Cardiac fibroblast (primary cell): ENCODE results near the gene LAMA2.

ENCODE experiments used
- DNase-seq, 2 donors: peaks; one replicate each; pipeline versions ENCODE4 v3.0.0 to v3.0.0-alpha.2; 2010; ENCODE audit warnings: low read depth in 2 of 2
- H3K4me3 ChIP-seq, 2 donors: replicated peaks in 1 of 2; 1 replicate in 1 of 2; 2 replicates in 1 of 2; pipeline ENCODE4 v1.5.1; 2011; ENCODE audit warnings: low read depth in 2 of 2, low read length in 2 of 2, mild to moderate bottlenecking in 2 of 2, moderate library complexity in 1 of 2
- TF ChIP-seq, protein P1 (sequence below): IDR thresholded peaks from one replicate; pipeline ENCODE4 v1.5.1; 2011; ENCODE audit warnings: low read depth, mild to moderate bottlenecking, low read length, inconsistent platforms

The LAMA2 gene

GRCh38 chr6:128993166-128993565 lies 110.2 kb downstream of the LAMA2 start:
- TF ChIP-seq, protein P1, sequence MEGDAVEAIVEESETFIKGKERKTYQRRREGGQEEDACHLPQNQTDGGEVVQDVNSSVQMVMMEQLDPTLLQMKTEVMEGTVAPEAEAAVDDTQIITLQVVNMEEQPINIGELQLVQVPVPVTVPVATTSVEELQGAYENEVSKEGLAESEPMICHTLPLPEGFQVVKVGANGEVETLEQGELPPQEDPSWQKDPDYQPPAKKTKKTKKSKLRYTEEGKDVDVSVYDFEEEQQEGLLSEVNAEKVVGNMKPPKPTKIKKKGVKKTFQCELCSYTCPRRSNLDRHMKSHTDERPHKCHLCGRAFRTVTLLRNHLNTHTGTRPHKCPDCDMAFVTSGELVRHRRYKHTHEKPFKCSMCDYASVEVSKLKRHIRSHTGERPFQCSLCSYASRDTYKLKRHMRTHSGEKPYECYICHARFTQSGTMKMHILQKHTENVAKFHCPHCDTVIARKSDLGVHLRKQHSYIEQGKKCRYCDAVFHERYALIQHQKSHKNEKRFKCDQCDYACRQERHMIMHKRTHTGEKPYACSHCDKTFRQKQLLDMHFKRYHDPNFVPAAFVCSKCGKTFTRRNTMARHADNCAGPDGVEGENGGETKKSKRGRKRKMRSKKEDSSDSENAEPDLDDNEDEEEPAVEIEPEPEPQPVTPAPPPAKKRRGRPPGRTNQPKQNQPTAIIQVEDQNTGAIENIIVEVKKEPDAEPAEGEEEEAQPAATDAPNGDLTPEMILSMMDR: no peak
- H3K4me3 ChIP-seq: no peak overlapping the region
- no peak for DNase-seq

GRCh38 chr6:128997880-128998279 lies 114.9 kb downstream of the LAMA2 start:
- H3K4me3 ChIP-seq: no peak overlapping the region
- DNase-seq: no peak

GRCh38 chr6:129006724-129007514 lies 124.0 kb downstream of the LAMA2 start:
- H3K4me3 ChIP-seq: no peak overlapping the region
- DNase-seq: peak in 1 of 2 donors; percentile 2
- TF ChIP-seq, protein P1: no peak

More at GRCh38 chr6:128997880-128998279, 114.9 kb downstream of the LAMA2 start:
- TF ChIP-seq, protein P1: no peak

DNA sequence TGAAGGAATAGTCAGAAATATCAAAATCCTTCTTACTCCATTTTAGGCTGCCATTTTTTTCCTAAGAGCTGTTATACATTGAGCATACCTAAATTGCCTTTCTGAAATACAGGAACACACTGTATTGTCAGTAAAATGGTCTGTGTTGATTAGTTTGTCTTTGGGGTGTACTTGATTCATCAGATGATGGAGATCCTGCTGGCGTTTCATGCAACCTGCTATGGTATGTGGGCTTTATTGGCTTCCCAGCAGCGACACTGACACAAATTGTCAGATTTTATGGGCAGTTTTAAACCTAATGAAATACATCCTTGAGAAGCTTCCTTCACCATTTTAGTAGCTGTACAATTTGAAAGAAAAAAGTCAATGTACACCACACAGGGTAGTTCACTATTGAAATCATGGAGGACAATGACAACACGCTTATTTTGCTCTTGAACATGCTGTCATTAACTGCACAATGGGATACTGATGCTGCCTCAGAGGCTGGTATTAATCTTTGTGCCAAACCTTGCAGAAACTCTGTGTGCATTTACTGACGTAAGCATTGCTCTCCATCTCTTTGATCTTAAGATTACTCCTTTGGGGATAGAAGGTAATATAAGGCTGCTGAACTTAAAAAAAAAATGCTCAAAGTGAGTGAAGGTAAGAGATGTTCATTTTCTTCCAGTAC lies 124.9 kb downstream of the LAMA2 start:
- no peak for DNase-seq
- TF ChIP-seq, protein P1: no peak
- no peak overlapping the region for H3K4me3 ChIP-seq

DNA sequence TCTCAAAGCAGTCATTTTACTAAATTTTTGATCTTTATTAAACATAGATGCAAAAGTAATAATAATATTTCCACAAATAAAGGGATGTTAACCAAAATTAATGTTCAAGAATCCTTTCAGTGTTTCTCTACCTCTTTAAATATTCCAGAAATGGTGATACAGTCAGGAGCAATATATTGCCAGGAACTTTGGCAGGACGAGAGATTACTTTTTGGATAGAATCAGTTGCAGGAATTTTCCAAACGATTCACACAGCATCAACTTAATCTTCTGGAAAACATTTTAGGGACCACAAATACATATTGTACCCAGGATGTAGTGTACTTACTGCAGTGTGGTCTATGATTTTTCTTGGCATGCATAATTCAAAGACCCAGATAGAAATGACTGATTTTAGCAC lies 125.7 kb downstream of the LAMA2 start:
- no peak overlapping the region for H3K4me3 ChIP-seq
- no peak for DNase-seq
- TF ChIP-seq, protein P1: no peak

GRCh38 chr6:129009851-129010250 lies 126.9 kb downstream of the LAMA2 start:
- no peak overlapping the region for H3K4me3 ChIP-seq
- DNase-seq: no peak
- TF ChIP-seq, protein P1: no peak
